GM12878 (cell line): Measurements from ENCODE around the gene WBP1L. TPM values are rescaled to one million over a fixed set of nuclear protein-coding genes. Genes with fewer than 3 reads are reported as not detected.
A peak's percentile ranks its signal among the peaks of the same experiment; 100 is the strongest.

ENCODE experiments used
- ATAC-seq: fragments of 200-7000 bp; cut with Tn5 transposase; 3 replicates; pipeline ENCODE4 v1.9.1; 2020; ENCODE audit warnings: mild to moderate bottlenecking, moderate library complexity
- Bru-seq: library from RNA; stranded (reverse); fragments of 400-500 nt; gene quantifications from one replicate; lab custom pipeline; 2021; lab: Mats Ljungman, UMichigan
- BruChase-seq, 2 experiments: library from RNA; stranded (reverse); fragments of 400-500 nt; gene quantifications; one replicate each; lab custom pipeline; 2021; lab: Mats Ljungman, UMichigan
- BruUV-seq: library from RNA; stranded (reverse); fragments of 400-500 nt; replicated peaks from 2 replicates; lab custom pipeline; 2021; lab: Mats Ljungman, UMichigan
- CTCF ChIA-PET: fragments of 300-600 bp; sonication (Branson Sonifier 250); formaldehyde crosslinking; extraction: SDS; loops from one replicate; lab custom pipeline; 2021; ENCODE audit warnings: inconsistent platforms; lab: Yijun Ruan, JAX
- POLR2A ChIA-PET: fragments of 350-600 bp; formaldehyde crosslinking; extraction: SDS; loops from one replicate; lab custom pipeline; 2021; ENCODE audit warnings: inconsistent platforms; lab: Charles Lee
- RAD21 ChIA-PET: fragments of 300-600 bp; sonication (Branson Sonifier 250); formaldehyde crosslinking; loops from one replicate; lab custom pipeline; 2023; ENCODE audit warnings: antibody characterized with exemption; ENCODE audit not compliant: unreplicated experiment; lab: Charles Lee
- SMC1A ChIA-PET: fragments of 300-600 bp; sonication (Branson Sonifier 250); formaldehyde crosslinking; loops from one replicate; lab custom pipeline; 2023; ENCODE audit not compliant: unreplicated experiment, uncharacterized antibody; lab: Charles Lee
- DNase-seq: peaks from one replicate; pipeline ENCODE4 v3.0.0-alpha.2; 2011; ENCODE audit warnings: low read depth, low spot score
- FAIRE-seq: peaks from 3 replicates; lab custom pipeline; 2011; peaks lifted over from hg19 to GRCh38; lab: Jason Lieb, UNC
- H2AFZ ChIP-seq: 2 replicates; pipeline ENCODE4 v1.6.0; 2011; ENCODE audit warnings: low read depth, low read length, control low read depth; ENCODE audit not compliant: control insufficient read depth
- H3K27ac ChIP-seq: 2 replicates; pipeline ENCODE4 v1.5.1; 2011; ENCODE audit warnings: control low read depth; ENCODE audit not compliant: control insufficient read depth, insufficient read depth
- H3K27me3 ChIP-seq, 2 experiments: replicated peaks in 1 of 2; 2 replicates each; pipeline versions ENCODE4 v1.6.0 to v1.6.1; 2011; ENCODE audit warnings: low read length in 1 of 2; ENCODE audit not compliant: control insufficient read depth in 2 of 2, insufficient read depth in 2 of 2
- H3K36me3 ChIP-seq, 2 experiments: 2 replicates each; pipeline ENCODE4 v1.5.1; 2011; ENCODE audit warnings: low read length in 1 of 2; ENCODE audit not compliant: control insufficient read depth in 2 of 2, insufficient read depth in 2 of 2
- H3K4me1 ChIP-seq: 2 replicates; pipeline ENCODE4 v1.6.1; 2011; ENCODE audit warnings: mild to moderate bottlenecking, low read length, moderate library complexity, mixed read lengths; ENCODE audit not compliant: control insufficient read depth, insufficient read depth
- H3K4me2 ChIP-seq: 2 replicates; pipeline ENCODE4 v1.6.0; 2011; ENCODE audit warnings: control low read depth; ENCODE audit not compliant: control insufficient read depth, insufficient read depth
- H3K4me3 ChIP-seq: fragments of 200-600 bp; sonication (generic); 2 replicates; pipeline ENCODE4 v1.5.1; 2016
- H3K79me2 ChIP-seq: 2 replicates; pipeline ENCODE4 v1.6.0; 2011; ENCODE audit warnings: low read length; ENCODE audit not compliant: control insufficient read depth, insufficient read depth
- H3K9ac ChIP-seq: 2 replicates; pipeline ENCODE4 v1.8.0; 2011; ENCODE audit warnings: low read length, control low read depth, mixed read lengths; ENCODE audit not compliant: control insufficient read depth, insufficient read depth
- H3K9me3 ChIP-seq: replicated peaks from 3 replicates; pipeline ENCODE4 v1.5.1; 2011; ENCODE audit warnings: mild to moderate bottlenecking, low read length; ENCODE audit not compliant: control insufficient read depth, insufficient read depth
- H4K20me1 ChIP-seq: 2 replicates; pipeline ENCODE4 v1.6.0; 2011; ENCODE audit not compliant: control insufficient read depth, insufficient read depth
- ATF7 ChIP-seq: fragments of 450-650 bp; IDR thresholded peaks from 2 replicates; pipeline ENCODE4 v1.6.1; 2016; ENCODE audit warnings: low read depth, mild to moderate bottlenecking
- BHLHE40 ChIP-seq, 2 experiments: fragments of 450-650 bp in 1 of 2; IDR thresholded peaks; 2 replicates each; pipeline ENCODE4 v1.6.1; 2011 to 2017; ENCODE audit warnings: low read depth in 2 of 2, borderline replicate concordance in 1 of 2, improper control_type of control experiment in 1 of 2, low read length in 1 of 2, mild to moderate bottlenecking in 1 of 2
- CHD1 ChIP-seq: IDR thresholded peaks from 2 replicates; pipeline ENCODE4 v1.6.1; 2012; ENCODE audit warnings: low read depth, low read length, improper control_type of control experiment
- DPF2 ChIP-seq: fragments of 450-650 bp; IDR thresholded peaks from 2 replicates; pipeline ENCODE4 v1.6.1; 2017; ENCODE audit warnings: mild to moderate bottlenecking
- EP300 ChIP-seq, 2 experiments: fragments of 150-350 bp in 1 of 2; IDR thresholded peaks; 2 replicates each; pipeline ENCODE4 v1.6.1; 2011 to 2012; ENCODE audit warnings: low read depth in 2 of 2, low read length in 2 of 2, borderline replicate concordance in 1 of 2, improper control_type of control experiment in 1 of 2, inconsistent platforms in 1 of 2; ENCODE audit not compliant: control insufficient read depth in 1 of 2
- HDGF ChIP-seq: fragments of 450-650 bp; IDR thresholded peaks from 2 replicates; pipeline ENCODE4 v1.6.1; 2016; ENCODE audit warnings: antibody characterized with exemption
- IKZF2 ChIP-seq, 2 experiments: fragments of 450-650 bp; IDR thresholded peaks; 2 replicates each; pipeline ENCODE4 v1.6.1; 2017; ENCODE audit warnings: mild to moderate bottlenecking in 2 of 2, moderate library complexity in 2 of 2
- MAX ChIP-seq: IDR thresholded peaks from 2 replicates; pipeline ENCODE4 v1.6.1; 2012; ENCODE audit warnings: low read depth, low read length, improper control_type of control experiment
- NFYA ChIP-seq: IDR thresholded peaks from 2 replicates; pipeline ENCODE4 v1.6.1; 2011; ENCODE audit warnings: low read depth, mild to moderate bottlenecking, low read length, improper control_type of control experiment, borderline replicate concordance
- RCOR1 ChIP-seq: conservative IDR thresholded peaks from 2 replicates; pipeline ENCODE4 v1.6.1; 2012; ENCODE audit warnings: low read depth, low read length, improper control_type of control experiment
- REST ChIP-seq: IDR thresholded peaks from 2 replicates; pipeline ENCODE4 v1.6.1; 2012; ENCODE audit warnings: mild to moderate bottlenecking, low read depth, low read length
- RUNX3 ChIP-seq: IDR thresholded peaks from 2 replicates; pipeline ENCODE4 v1.6.1; 2012; ENCODE audit warnings: low read length, inconsistent platforms
- SIN3A ChIP-seq: IDR thresholded peaks from 2 replicates; pipeline ENCODE4 v1.6.1; 2012; ENCODE audit warnings: low read depth, low read length, improper control_type of control experiment
- ZBED1 ChIP-seq: IDR thresholded peaks from 2 replicates; pipeline ENCODE4 v1.6.1; 2016; ENCODE audit warnings: borderline replicate concordance
- ZNF217 ChIP-seq: fragments of 450-650 bp; IDR thresholded peaks from 2 replicates; pipeline ENCODE4 v1.6.1; 2017; ENCODE audit warnings: antibody characterized with exemption, mild to moderate bottlenecking
- WGBS: methylation state at CpG from one replicate; pipeline ENCODE4 v1.1.6; 2016; ENCODE audit warnings: low lambda C conversion rate; ENCODE audit not compliant: insufficient replicate concordance, insufficient coverage; ENCODE audit errors: missing lambda C conversion rate; 5-methylcytosine and 5-hydroxymethylcytosine counted together
- in situ Hi-C: fragments of 300-500 bp; cut with MboI; formaldehyde crosslinking; loops from 9 replicates; pipeline ENCODE4 v1.14.3; 2018; ENCODE audit warnings: mixed read lengths
- intact Hi-C: fragments of 100-400 bp; cut with micrococcal nuclease; formaldehyde crosslinking; loops from one replicate; pipeline ENCODE4 v1.14.2; 2022; ENCODE audit not compliant: unreplicated experiment
- long read RNA-seq, 2 experiments: library from polyadenylated mRNA; unstranded; transcript quantifications; one replicate each; pipeline ENCODE4 v2.0.0, GENCODE V29; 2019 to 2020
- polyA minus RNA-seq, 3 experiments: library from RNA; depleted of rRNA, polyadenylated mRNA; stranded (reverse); fragments of >200 nt; gene quantifications; 2 replicates each; pipeline ENCODE4 v1.2.3, GENCODE V29; 2011
- polyA plus RNA-seq, 11 experiments: library from polyadenylated mRNA; depleted of rRNA in 4 of 11; unstranded in 6 of 11; stranded (reverse) in 5 of 11; fragments of >200 nt; fragmentation: Nextera tagmentation in 4 of 11; fragmentation: Illumina TruSeq in 1 of 11; extraction: Ambion mirVana in 4 of 11; extraction: Trizol in 1 of 11; gene quantifications; 1 replicate in 1 of 11; 2 replicates in 10 of 11; pipeline versions ENCODE4 v1.2.1 to v1.2.3, GENCODE V29; 2011 to 2016; ENCODE audit warnings: inconsistent platforms in 2 of 11, missing spikeins in 2 of 11, low read depth in 1 of 11
- total RNA-seq, 4 experiments: library from RNA; depleted of rRNA in 3 of 4; stranded (reverse); fragments of >200 nt in 3 of 4; fragmentation: Illumina TruSeq in 1 of 4; extraction: Trizol in 1 of 4; gene quantifications; 2 replicates each; pipeline versions ENCODE4 v1.2.1 to v1.2.3, GENCODE V29; 2013 to 2021

The WBP1L gene
- 15.7 and 16.8 TPM in 2 replicates for total RNA-seq (2013; cell fraction: nucleolus; rRNA removed)
- total RNA-seq (2014; rRNA removed): 12.7 and 18.8 TPM in 2 replicates
- total RNA-seq (2014; rRNA removed; fragmentation: Illumina TruSeq; extraction: Trizol): 10.3 and 10.5 TPM in 2 replicates
- 16.9 and 19.8 TPM in 2 replicates for total RNA-seq (2021)
- 7.8 TPM for polyA plus RNA-seq (2011; ENCODE audit: low read depth)
- 11.3 and 13.9 TPM in 2 replicates for polyA plus RNA-seq (2011; rRNA removed)
- polyA plus RNA-seq (2011; cell fraction: cytosol; rRNA removed): 22.6 and 24.9 TPM in 2 replicates
- polyA plus RNA-seq (2011; cell fraction: nucleus; rRNA removed): 10.3 and 11.4 TPM in 2 replicates
- 13.5 and 15.6 TPM in 2 replicates for polyA plus RNA-seq (2012)
- polyA plus RNA-seq (2014; fragmentation: Illumina TruSeq; extraction: Trizol): 10.0 and 14.5 TPM in 2 replicates
- polyA plus RNA-seq (2014; fragmentation: Nextera tagmentation; extraction: Ambion mirVana): 10 to 100 TPM in 1 of 2 experiments, 1 to 10 TPM in 1; 3.7 to 10.7 TPM
- 16.6 and 17.4 TPM in 2 replicates for polyA plus RNA-seq (2014; rRNA removed)
- polyA plus RNA-seq (2016; fragmentation: Nextera tagmentation; extraction: Ambion mirVana): 1 to 10 TPM; 9.3 to 9.4 TPM
- polyA minus RNA-seq (2011; rRNA and poly(A)+ RNA removed): 24.7 and 41.3 TPM in 2 replicates
- 10.1 and 12.2 TPM in 2 replicates for polyA minus RNA-seq (2011; cell fraction: cytosol; rRNA and poly(A)+ RNA removed)
- 4.2 and 7.3 TPM in 2 replicates for polyA minus RNA-seq (2011; cell fraction: nucleus; rRNA and poly(A)+ RNA removed)
- percentile 66 among the genes with signal in this experiment for Bru-seq, nascent RNA
- BruChase-seq, experiment 1, labeled RNA remaining after a 6-hour chase: percentile 71 among the genes with signal in this experiment
- BruChase-seq, experiment 2, labeled RNA remaining after a 2-hour chase: percentile 70 among the genes with signal in this experiment
- long read RNA-seq, experiment 1, partial matches to known transcripts: 1 of 3 reads
- long read RNA-seq, experiment 1, other reads (novel, unspliced or antisense): 2 of 3 reads
- long read RNA-seq, experiment 2, partial matches to known transcripts: 0 of 7 reads
- long read RNA-seq, experiment 2, other reads (novel, unspliced or antisense): 7 of 7 reads

GRCh38 chr10:102743588-102744373, at the start of gene WBP1L:
Gene WBP1L (plus strand): TSS chr10:102743948. CDS start chr10:102744054, 106 bp downstream.
- no peaks in the 10 kb centered on the region; the same call in 1 of the 2 replicates for H4K20me1 ChIP-seq
- intact Hi-C loops: no loop called here
- peak within 1 kb of the TSS; percentile 96 for H3K4me2 ChIP-seq
- ChIA-PET POLR2A (interaction anchor here (0.5 to 4.0 kb wide), 12 partner anchors 10 to 1791 kb away, joined by 3 to 41 read pairs (median 4); partner anchors contain the start of genes ARL3 and SFXN2), RAD21 (interaction anchor here (0.5 to 2.1 kb wide), 10 partner anchors 9 to 308 kb away, joined by 3 to 16 read pairs (median 4); partner anchors contain the start of genes ARL3 and SFXN2), SMC1A (interaction anchor here (0.7 to 2.5 kb wide), 13 partner anchors 10 to 170 kb away, joined by 3 to 6 read pairs (median 3); no protein-coding TSS in a partner anchor), CTCF (interaction anchor here (0.6 to 5.6 kb wide), 12 partner anchors 9 to 501 kb away, joined by 3 to 35 read pairs (median 3); no protein-coding TSS in a partner anchor)
- peak; percentile 98 for ATAC-seq
- peak within 1 kb of the TSS; percentile 99 for H2AFZ ChIP-seq
- H3K27ac ChIP-seq: peak within 1 kb of the TSS; percentile 70
- DNase-seq: peak; percentile 100
- H3K79me2 ChIP-seq: peaks cover 38% of the 10 kb centered on the region
- FAIRE-seq: peak; percentile 96
- no peaks in the 10 kb centered on the region for H3K9me3 ChIP-seq
- WGBS: under 1% methylated on average over 37 of the region's 37 CpGs
- H3K9ac ChIP-seq: peak within 1 kb of the TSS; percentile 95
- in situ Hi-C loops: no loop called here
- no TSS peak for BruUV-seq
- peak within 1 kb of the TSS; percentile 68 for H3K4me3 ChIP-seq
- no peaks in the 10 kb centered on the region for H3K27me3 ChIP-seq
- H3K4me1 ChIP-seq: 0 out of 2 replicates have a peak, but pooled peaks cover 6% of the 10 kb centered on the region
- H3K36me3 ChIP-seq: no peaks in the 10 kb centered on the region
- no peak for TF ChIP-seq ZNF217
- TF ChIP-seq RCOR1: no peak
- TF ChIP-seq ATF7: 0 out of 2 replicates have a peak, but pooled peaks have one; percentile 37
- TF ChIP-seq ZBED1: 0 out of 2 replicates have a peak, but pooled peaks have one; percentile 49
- TF ChIP-seq DPF2: peak; percentile 77
- TF ChIP-seq CHD1: peak; percentile 33; the same call in 1 of the 2 replicates
- TF ChIP-seq NFYA: peak; percentile 55
- TF ChIP-seq EP300 (IDR thresholded peaks at IDR 0.05; ENCODE audit: borderline replicate concordance in 1 of 2, control insufficient read depth in 1 of 2, low read depth in 2 of 2, low read length in 2 of 2): no peak
- peak; percentile 31 to 55; a peak in 1 of 4 replicates for TF ChIP-seq BHLHE40 (IDR thresholded peaks at IDR 0.05; ENCODE audit: borderline replicate concordance in 1 of 2, low read depth in 2 of 2, low read length in 1 of 2)
- peak; percentile 35; the same call in 1 of the 2 replicates for TF ChIP-seq MAX
- no peak for TF ChIP-seq REST
- peak; percentile 85 to 90 for TF ChIP-seq IKZF2 (IDR thresholded peaks at IDR 0.05)
- TF ChIP-seq RUNX3: peak; percentile 45
- TF ChIP-seq SIN3A: no peak; the same call in 1 of the 2 replicates
- peak; percentile 89; the same call in 1 of the 2 replicates for TF ChIP-seq HDGF
